WTC11 (cell line): ENCODE measurements around the gene MRFAP1L1. TPM values are rescaled to one million over a fixed set of nuclear protein-coding genes. Genes with fewer than 3 reads are reported as not detected.
A peak's percentile ranks its signal among the peaks of the same experiment; 100 is the strongest.

Source experiments
- ATAC-seq: fragments of 200-7000 bp; cut with Tn5 transposase; 2 replicates; pipeline ENCODE4 v1.10.0; 2021; ENCODE audit warnings: mild to moderate bottlenecking, moderate library complexity
- CTCF ChIA-PET: fragments of 300-600 bp; sonication (Branson Sonifier 250); formaldehyde crosslinking; loops from one replicate; lab custom pipeline; 2021; ENCODE audit warnings: antibody characterized with exemption; lab: Charles Lee
- POLR2A ChIA-PET: fragments of 350-600 bp; sonication (Branson Sonifier 250); formaldehyde crosslinking; loops from one replicate; lab custom pipeline; 2021; ENCODE audit warnings: antibody characterized with exemption; lab: Charles Lee
- DNase-seq: peaks from one replicate; pipeline ENCODE4 v3.0.0; 2021; ENCODE audit warnings: low spot score
- H3K27ac Mint-ChIP-seq: 2 replicates; pipeline ENCODE4 v1.8.0; 2021; ENCODE audit warnings: mixed read lengths
- H3K27me3 Mint-ChIP-seq: 2 replicates; pipeline ENCODE4 v1.8.0; 2021; ENCODE audit warnings: low read depth, mild to moderate bottlenecking, moderate library complexity, mixed read lengths
- H3K36me3 Mint-ChIP-seq: 2 replicates; pipeline ENCODE4 v1.8.0; 2021; ENCODE audit warnings: mixed read lengths
- H3K4me1 Mint-ChIP-seq: 2 replicates; pipeline ENCODE4 v1.8.0; 2022; ENCODE audit warnings: mixed read lengths
- H3K4me3 Mint-ChIP-seq: 2 replicates; pipeline ENCODE4 v1.8.0; 2021; ENCODE audit warnings: mild to moderate bottlenecking, moderate library complexity, mixed read lengths
- H3K9me3 Mint-ChIP-seq: 2 replicates; pipeline ENCODE4 v1.8.0; 2021; ENCODE audit warnings: mixed read lengths
- ATF6 ChIP-seq: sonication (generic); formaldehyde crosslinking; IDR thresholded peaks from 2 replicates; pipeline ENCODE4 v1.8.1; 2023; ENCODE audit warnings: mild to moderate bottlenecking, missing genetic modification reagents
- CDX4 ChIP-seq: fragments of 250-450 bp; sonication (Bioruptor Pico); IDR thresholded peaks from 2 replicates; pipeline ENCODE4 v1.9.0; 2021; ENCODE audit warnings: moderate library complexity, mild to moderate bottlenecking, inconsistent platforms, borderline replicate concordance
- CREB1 ChIP-seq: sonication (generic); formaldehyde crosslinking; IDR thresholded peaks from 2 replicates; pipeline ENCODE4 v1.8.0; 2023; ENCODE audit warnings: mild to moderate bottlenecking, missing genetic modification reagents
- CTCF ChIP-seq: fragments of 200-600 bp; IDR thresholded peaks from 2 replicates; pipeline ENCODE4 v1.8.0; 2022; ENCODE audit warnings: antibody characterized with exemption
- ESRRA ChIP-seq: sonication (generic); formaldehyde crosslinking; IDR thresholded peaks from 2 replicates; pipeline ENCODE4 v1.8.1; 2022; ENCODE audit warnings: mild to moderate bottlenecking, missing genetic modification reagents, borderline replicate concordance
- FOXP1 ChIP-seq: sonication (generic); formaldehyde crosslinking; IDR thresholded peaks from 2 replicates; pipeline ENCODE4 v1.8.0; 2022; ENCODE audit warnings: missing genetic modification reagents, mild to moderate bottlenecking, moderate library complexity, borderline replicate concordance
- FOXP4 ChIP-seq: sonication (generic); formaldehyde crosslinking; IDR thresholded peaks from 2 replicates; pipeline ENCODE4 v1.8.0; 2022; ENCODE audit warnings: mild to moderate bottlenecking, missing genetic modification reagents
- MLX ChIP-seq: sonication (generic); formaldehyde crosslinking; IDR thresholded peaks from 2 replicates; pipeline ENCODE4 v1.8.1; 2023; ENCODE audit warnings: mild to moderate bottlenecking, missing genetic modification reagents, moderate library complexity
- NR2C2 ChIP-seq: sonication (generic); formaldehyde crosslinking; IDR thresholded peaks from 2 replicates; pipeline ENCODE4 v1.8.0; 2022; ENCODE audit warnings: mild to moderate bottlenecking, missing genetic modification reagents
- RELA ChIP-seq: sonication (generic); formaldehyde crosslinking; IDR thresholded peaks from 2 replicates; pipeline ENCODE4 v1.8.1; 2022; ENCODE audit warnings: missing genetic modification reagents, mild to moderate bottlenecking, borderline replicate concordance
- SOX15 ChIP-seq: fragments of 250-450 bp; sonication (Bioruptor Pico); IDR thresholded peaks from 2 replicates; pipeline ENCODE4 v1.9.0; 2021; ENCODE audit warnings: mild to moderate bottlenecking
- ZBTB21 ChIP-seq: sonication (generic); formaldehyde crosslinking; IDR thresholded peaks from 2 replicates; pipeline ENCODE4 v1.8.1; 2023; ENCODE audit warnings: mild to moderate bottlenecking, missing genetic modification reagents, borderline replicate concordance
- ZNF232 ChIP-seq: sonication (generic); formaldehyde crosslinking; IDR thresholded peaks from 2 replicates; pipeline ENCODE4 v1.8.0; 2022; ENCODE audit warnings: mild to moderate bottlenecking, missing genetic modification reagents
- ZNF423 ChIP-seq: fragments of 250-450 bp; sonication (Bioruptor Pico); IDR thresholded peaks from 2 replicates; pipeline ENCODE4 v2.1.2; 2022; ENCODE audit warnings: mild to moderate bottlenecking, moderate library complexity
- ZNF532 ChIP-seq: fragments of 250-450 bp; sonication (Bioruptor Pico); IDR thresholded peaks from 2 replicates; pipeline ENCODE4 v1.9.0; 2021; ENCODE audit warnings: mild to moderate bottlenecking, borderline replicate concordance
- ZSCAN18 ChIP-seq: fragments of 250-450 bp; sonication (Bioruptor Pico); IDR thresholded peaks from 2 replicates; pipeline ENCODE4 v2.1.2; 2022; ENCODE audit warnings: mild to moderate bottlenecking, moderate library complexity
- total RNA-seq: library from RNA; stranded (reverse); gene quantifications from 3 replicates; pipeline ENCODE4 v1.2.3, GENCODE V29; 2021
- TF ChIP-seq, protein P1 (sequence below): fragments of 250-450 bp; sonication (Bioruptor Pico); IDR thresholded peaks from 2 replicates; pipeline ENCODE4 v1.9.0; 2021; ENCODE audit warnings: mild to moderate bottlenecking

Gene MRFAP1L1
- total RNA-seq, 1 experiment from 2014 or later: 54.4 TPM

- no peak for TF ChIP-seq CDX4 (CRISPR knock-in tag)
- TF ChIP-seq MLX (CRISPR knock-in tag): no peak
- TF ChIP-seq RELA (CRISPR knock-in tag): peak; percentile 73; the same call in 1 of the 2 replicates
- TF ChIP-seq FOXP1 (CRISPR knock-in tag): peak; percentile 64; the same call in 1 of the 2 replicates
- TF ChIP-seq, all 79 proteins: peak for 9
Measured at GRCh38 chr4:6709230-6710114, at the start of gene MRFAP1L1 (continued).

- Mint-ChIP-seq H3K36me3 (no peaks in the 10 kb centered on the region), H3K27ac (no peak overlapping the region), H3K9me3 (no peaks in the 10 kb centered on the region), H3K4me1 (peaks cover 3% of the 10 kb centered on the region; the same call in 1 of the 2 replicates), H3K27me3 (no peaks in the 10 kb centered on the region; the same call in none of the 2 replicates), H3K4me3 (no peak overlapping the region)
- ChIA-PET CTCF (no interaction called here), POLR2A (no interaction called here)
- DNase-seq: no peak
- ATAC-seq: no peak
- TF ChIP-seq SOX15 (CRISPR knock-in tag): no peak
- TF ChIP-seq ZBTB21: no peak
- TF ChIP-seq ESRRA (CRISPR knock-in tag): no peak
- TF ChIP-seq ZNF423 (CRISPR knock-in tag): no peak
- TF ChIP-seq CREB1 (CRISPR knock-in tag): no peak
- TF ChIP-seq CTCF: no peak
- no peak for TF ChIP-seq FOXP4 (CRISPR knock-in tag)
- no peak for TF ChIP-seq ZNF532 (CRISPR knock-in tag)
- no peak for TF ChIP-seq NR2C2 (CRISPR knock-in tag)
- TF ChIP-seq, protein P1, sequence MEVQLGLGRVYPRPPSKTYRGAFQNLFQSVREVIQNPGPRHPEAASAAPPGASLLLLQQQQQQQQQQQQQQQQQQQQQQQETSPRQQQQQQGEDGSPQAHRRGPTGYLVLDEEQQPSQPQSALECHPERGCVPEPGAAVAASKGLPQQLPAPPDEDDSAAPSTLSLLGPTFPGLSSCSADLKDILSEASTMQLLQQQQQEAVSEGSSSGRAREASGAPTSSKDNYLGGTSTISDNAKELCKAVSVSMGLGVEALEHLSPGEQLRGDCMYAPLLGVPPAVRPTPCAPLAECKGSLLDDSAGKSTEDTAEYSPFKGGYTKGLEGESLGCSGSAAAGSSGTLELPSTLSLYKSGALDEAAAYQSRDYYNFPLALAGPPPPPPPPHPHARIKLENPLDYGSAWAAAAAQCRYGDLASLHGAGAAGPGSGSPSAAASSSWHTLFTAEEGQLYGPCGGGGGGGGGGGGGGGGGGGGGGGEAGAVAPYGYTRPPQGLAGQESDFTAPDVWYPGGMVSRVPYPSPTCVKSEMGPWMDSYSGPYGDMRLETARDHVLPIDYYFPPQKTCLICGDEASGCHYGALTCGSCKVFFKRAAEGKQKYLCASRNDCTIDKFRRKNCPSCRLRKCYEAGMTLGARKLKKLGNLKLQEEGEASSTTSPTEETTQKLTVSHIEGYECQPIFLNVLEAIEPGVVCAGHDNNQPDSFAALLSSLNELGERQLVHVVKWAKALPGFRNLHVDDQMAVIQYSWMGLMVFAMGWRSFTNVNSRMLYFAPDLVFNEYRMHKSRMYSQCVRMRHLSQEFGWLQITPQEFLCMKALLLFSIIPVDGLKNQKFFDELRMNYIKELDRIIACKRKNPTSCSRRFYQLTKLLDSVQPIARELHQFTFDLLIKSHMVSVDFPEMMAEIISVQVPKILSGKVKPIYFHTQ (CRISPR knock-in tag): no peak
- TF ChIP-seq CDX4 (CRISPR knock-in tag): no peak
- TF ChIP-seq ZSCAN18 (CRISPR knock-in tag): no peak
- TF ChIP-seq ATF6: no peak
- TF ChIP-seq ZNF232 (CRISPR knock-in tag): no peak
Measured at GRCh38 chr4:6758728-6759127, 49.1 kb upstream of the MRFAP1L1 start.
